Measurements from ENCODE around the gene RASGEF1B. TPM values are rescaled to one million over a fixed set of nuclear protein-coding genes. Genes with fewer than 3 reads are reported as not detected.
"Not testable (repeated sequence)": the region's sequence is repeated elsewhere in the genome, so short reads cannot be mapped to it uniquely, and the experiment has no call there.

RASGEF1B gene
- total RNA-seq, 1 donor from 2014 or later = 0.77 TPM

- H3K4me2 ChIP-seq (ENCODE audit: low read length); H4K20me1 ChIP-seq (ENCODE audit: insufficient read depth, low read length); H3K79me2 ChIP-seq (ENCODE audit: insufficient read depth, low read length); H3K9me3 Mint-ChIP-seq (ENCODE audit: unreplicated experiment); H3K4me3 Mint-ChIP-seq (ENCODE audit: unreplicated experiment); DNase-seq (ENCODE audit: low read depth); H2AFZ ChIP-seq (ENCODE audit: low read depth, low read length); FAIRE-seq; H3K36me3 ChIP-seq (ENCODE audit: insufficient read depth, low read length); H3K4me1 Mint-ChIP-seq (ENCODE audit: low read depth, unreplicated experiment); H3K4me3 ChIP-seq (ENCODE audit: insufficient read depth, low read depth, low read length); H3K9me3 ChIP-seq (ENCODE audit: insufficient read depth, low read depth, low read length); H3K36me3 Mint-ChIP-seq (ENCODE audit: low read depth, unreplicated experiment); H3K27me3 Mint-ChIP-seq (ENCODE audit: low read depth, unreplicated experiment); H3K9ac ChIP-seq (ENCODE audit: low read length); H3K27ac ChIP-seq (ENCODE audit: low read depth, low read length): not testable (repeated sequence)
- H3K27ac Mint-ChIP-seq (ENCODE audit: unreplicated experiment) = peak overlapping the region; percentile 36
- Histone ChIP-seq H3K27me3 (ENCODE audit: insufficient read depth, low read length) (peaks cover 25% of the 10 kb centered on the region), H3K4me1 (ENCODE audit: insufficient read depth, low read length) (peaks cover 11% of the 10 kb centered on the region)
Observed at GRCh38 chr4:81473331-81474265, 1.9 kb upstream of the RASGEF1B start.

- Mint-ChIP-seq H3K36me3 (ENCODE audit: low read depth, unreplicated experiment) (peaks cover 3% of the 10 kb centered on the region), H3K27me3 (ENCODE audit: low read depth, unreplicated experiment) (peaks cover 7% of the 10 kb centered on the region), H3K9me3 (ENCODE audit: unreplicated experiment) (peaks cover 2% of the 10 kb centered on the region), H3K4me1 (ENCODE audit: low read depth, unreplicated experiment) (peaks cover 5% of the 10 kb centered on the region), H3K4me3 (ENCODE audit: unreplicated experiment) (peak overlapping the region; percentile 83), H3K27ac (ENCODE audit: unreplicated experiment) (peak overlapping the region; percentile 86)
- no peak for TF ChIP-seq EZH2 (IDR thresholded peaks at IDR 0.05; ENCODE audit: insufficient read depth, low read length)
- TF ChIP-seq, protein P1, sequence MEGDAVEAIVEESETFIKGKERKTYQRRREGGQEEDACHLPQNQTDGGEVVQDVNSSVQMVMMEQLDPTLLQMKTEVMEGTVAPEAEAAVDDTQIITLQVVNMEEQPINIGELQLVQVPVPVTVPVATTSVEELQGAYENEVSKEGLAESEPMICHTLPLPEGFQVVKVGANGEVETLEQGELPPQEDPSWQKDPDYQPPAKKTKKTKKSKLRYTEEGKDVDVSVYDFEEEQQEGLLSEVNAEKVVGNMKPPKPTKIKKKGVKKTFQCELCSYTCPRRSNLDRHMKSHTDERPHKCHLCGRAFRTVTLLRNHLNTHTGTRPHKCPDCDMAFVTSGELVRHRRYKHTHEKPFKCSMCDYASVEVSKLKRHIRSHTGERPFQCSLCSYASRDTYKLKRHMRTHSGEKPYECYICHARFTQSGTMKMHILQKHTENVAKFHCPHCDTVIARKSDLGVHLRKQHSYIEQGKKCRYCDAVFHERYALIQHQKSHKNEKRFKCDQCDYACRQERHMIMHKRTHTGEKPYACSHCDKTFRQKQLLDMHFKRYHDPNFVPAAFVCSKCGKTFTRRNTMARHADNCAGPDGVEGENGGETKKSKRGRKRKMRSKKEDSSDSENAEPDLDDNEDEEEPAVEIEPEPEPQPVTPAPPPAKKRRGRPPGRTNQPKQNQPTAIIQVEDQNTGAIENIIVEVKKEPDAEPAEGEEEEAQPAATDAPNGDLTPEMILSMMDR (IDR thresholded peaks at IDR 0.05; ENCODE audit: insufficient read depth, low read depth, low read length) = no peak
- DNase-seq (ENCODE audit: low read depth) = peak; percentile 8
- peak; percentile 56 for FAIRE-seq
- no peak overlapping the region for H3K27ac ChIP-seq (ENCODE audit: low read depth, low read length)
- H3K4me2 ChIP-seq (ENCODE audit: low read length) = peak overlapping the region; percentile 97
- peaks cover 11% of the 10 kb centered on the region for H3K4me1 ChIP-seq (ENCODE audit: insufficient read depth, low read length)
- no peaks in the 10 kb centered on the region for H3K79me2 ChIP-seq (ENCODE audit: insufficient read depth, low read length)
- H3K27me3 ChIP-seq (ENCODE audit: insufficient read depth, low read length) = peaks cover 27% of the 10 kb centered on the region
- peak overlapping the region; percentile 66 for H3K4me3 ChIP-seq (ENCODE audit: insufficient read depth, low read depth, low read length)
- H3K36me3 ChIP-seq (ENCODE audit: insufficient read depth, low read length) = no peaks in the 10 kb centered on the region
- H3K9me3 ChIP-seq (ENCODE audit: insufficient read depth, low read depth, low read length) = no peaks in the 10 kb centered on the region
- H4K20me1 ChIP-seq (ENCODE audit: insufficient read depth, low read length) = no peaks in the 10 kb centered on the region
- H2AFZ ChIP-seq (ENCODE audit: low read depth, low read length) = peak overlapping the region; percentile 90
- H3K9ac ChIP-seq (ENCODE audit: low read length) = no peak overlapping the region
Observed at GRCh38 chr4:81472281-81473182, 825 bp upstream of the RASGEF1B start.

DNA sequence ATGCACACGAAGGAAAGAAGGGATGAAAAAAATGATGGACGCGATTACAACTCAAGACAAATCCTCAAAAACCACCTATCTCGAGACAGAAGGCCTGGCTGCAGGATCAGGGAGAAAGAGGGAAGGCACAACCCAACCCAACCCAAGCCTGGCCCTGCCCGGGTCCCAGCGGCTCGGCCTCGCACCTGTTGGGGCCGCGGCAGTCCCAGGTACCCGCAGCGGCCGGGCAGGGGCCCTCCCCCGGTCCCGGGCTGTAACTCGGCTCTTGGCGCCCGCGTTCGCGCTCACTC, 464 bp downstream of the RASGEF1B start:
- Histone ChIP-seq H3K79me2 (ENCODE audit: insufficient read depth, low read length) (no peaks in the 10 kb centered on the region), H3K9me3 (ENCODE audit: insufficient read depth, low read depth, low read length) (no peaks in the 10 kb centered on the region), H3K27me3 (ENCODE audit: insufficient read depth, low read length) (peaks cover 27% of the 10 kb centered on the region), H3K27ac (ENCODE audit: low read depth, low read length) (no peak overlapping the region), H3K4me1 (ENCODE audit: insufficient read depth, low read length) (peaks cover 11% of the 10 kb centered on the region), H3K4me2 (ENCODE audit: low read length) (peak overlapping the region; percentile 97), H3K4me3 (ENCODE audit: insufficient read depth, low read depth, low read length) (peak overlapping the region; percentile 66), H4K20me1 (ENCODE audit: insufficient read depth, low read length) (no peaks in the 10 kb centered on the region), H3K36me3 (ENCODE audit: insufficient read depth, low read length) (no peaks in the 10 kb centered on the region), H2AFZ (ENCODE audit: low read depth, low read length) (peak overlapping the region; percentile 90), H3K9ac (ENCODE audit: low read length) (peak overlapping the region; percentile 68)
- H3K36me3 Mint-ChIP-seq (ENCODE audit: low read depth, unreplicated experiment) = peaks cover 3% of the 10 kb centered on the region
- peak overlapping the region; percentile 82 for H3K4me3 Mint-ChIP-seq (ENCODE audit: unreplicated experiment)
- TF ChIP-seq, protein P1 (IDR thresholded peaks at IDR 0.05; ENCODE audit: insufficient read depth, low read depth, low read length) = no peak
- no peak for TF ChIP-seq EZH2 (IDR thresholded peaks at IDR 0.05; ENCODE audit: insufficient read depth, low read length)
- H3K27me3 Mint-ChIP-seq (ENCODE audit: low read depth, unreplicated experiment) = peaks cover 5% of the 10 kb centered on the region
- H3K9me3 Mint-ChIP-seq (ENCODE audit: unreplicated experiment) = peaks cover 2% of the 10 kb centered on the region
- no peak overlapping the region for H3K27ac Mint-ChIP-seq (ENCODE audit: unreplicated experiment)
- DNase-seq (ENCODE audit: low read depth) = no peak
- FAIRE-seq = no peak
- H3K4me1 Mint-ChIP-seq (ENCODE audit: low read depth, unreplicated experiment) = peaks cover 10% of the 10 kb centered on the region
